KOPT-K1 (cell line): ENCODE data around the gene RPEL1.
"Not testable (repeated sequence)": the region's sequence is repeated elsewhere in the genome, so short reads cannot be mapped to it uniquely, and the experiment has no call there.

Experiments
- H3K27ac ChIP-seq: fragments of 200-600 bp; sonication (generic); 2 replicates; pipeline ENCODE4 v1.5.1; 2016; ENCODE audit warnings: antibody characterized with exemption, mild to moderate bottlenecking, low read depth, low read length; ENCODE audit not compliant: poor library complexity, severe bottlenecking
- H3K36me3 ChIP-seq: fragments of 200-600 bp; sonication (generic); 2 replicates; pipeline ENCODE4 v1.5.1; 2017; ENCODE audit warnings: antibody characterized with exemption, mild to moderate bottlenecking, low read length, moderate library complexity; ENCODE audit not compliant: insufficient read depth
- H3K9me3 ChIP-seq: fragments of 200-600 bp; sonication (generic); 2 replicates; pipeline ENCODE4 v1.5.1; 2017; ENCODE audit warnings: antibody characterized with exemption, low read length, mild to moderate bottlenecking; ENCODE audit not compliant: insufficient read depth, poor library complexity, severe bottlenecking

The RPEL1 gene

DNA sequence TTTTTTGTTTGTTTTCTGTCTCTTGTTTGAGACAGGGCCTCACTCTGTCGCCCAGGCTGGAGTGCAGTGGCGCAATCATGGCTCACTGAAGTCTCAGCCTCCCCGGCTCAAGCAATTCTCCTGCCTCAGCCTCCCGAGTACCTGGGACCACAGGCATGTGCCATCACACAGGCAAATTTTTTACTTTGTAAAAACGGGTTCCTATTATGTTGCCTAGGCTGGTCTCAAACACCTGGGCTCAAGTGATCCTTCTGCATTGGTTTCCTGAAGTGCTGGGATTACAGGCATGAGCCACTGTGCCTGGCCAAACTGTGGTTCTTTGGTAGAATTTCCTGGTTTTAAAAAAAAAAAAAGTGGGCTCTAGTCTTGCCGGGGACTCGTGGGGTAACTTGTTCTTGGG lies at the start of gene RPEL1:
Gene RPEL1 (plus strand): TSS at position 301 of the 400 bp plus-strand sequence. CDS start 110 bp downstream, outside the sequence.
- not testable (repeated sequence) for H3K27ac ChIP-seq, H3K36me3 ChIP-seq, H3K9me3 ChIP-seq

DNA sequence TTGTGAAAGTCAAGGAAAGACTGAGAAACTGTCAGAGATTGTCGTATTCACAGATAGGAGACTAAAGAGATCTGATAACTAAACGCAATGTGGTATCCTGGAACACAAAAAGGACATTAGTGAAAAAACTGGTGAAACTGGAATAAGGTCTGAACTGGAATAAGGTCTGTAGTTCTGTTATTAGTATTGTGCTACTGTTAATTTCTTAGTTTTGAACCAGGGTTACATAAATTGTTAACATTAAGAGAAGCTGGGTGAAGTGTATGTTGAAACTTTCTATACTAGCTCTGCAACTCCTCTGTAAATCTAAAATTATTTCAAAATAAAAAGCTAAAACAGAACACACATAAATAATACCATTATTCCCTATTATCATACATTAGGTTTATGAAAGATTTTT lies 49.2 kb upstream of the RPEL1 start:
- no peaks in the 10 kb centered on the region for H3K9me3 ChIP-seq
- no peak overlapping the region for H3K27ac ChIP-seq
- H3K36me3 ChIP-seq, result no peaks in the 10 kb centered on the region

DNA sequence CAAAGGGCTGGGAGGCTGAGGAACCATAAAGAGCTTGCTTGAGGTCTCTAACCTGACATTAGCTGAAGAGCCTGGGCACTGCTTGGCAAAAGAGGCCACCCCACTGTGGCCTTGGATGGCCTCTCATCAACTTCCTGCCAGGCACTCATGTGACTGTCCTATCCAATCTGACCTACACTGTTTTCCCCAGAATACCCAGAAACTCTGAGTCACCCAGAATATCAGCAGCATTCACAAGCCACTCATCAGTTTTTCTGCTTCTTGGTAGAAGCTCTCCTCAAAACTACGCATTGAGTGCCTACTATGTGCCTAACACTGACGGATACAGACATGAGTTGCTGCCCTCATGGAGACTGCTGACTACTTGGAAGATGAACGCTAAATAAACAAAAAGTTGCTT lies 48.5 kb upstream of the RPEL1 start:
- H3K27ac ChIP-seq, result no peak overlapping the region
- H3K9me3 ChIP-seq, result no peaks in the 10 kb centered on the region
- H3K36me3 ChIP-seq, result no peaks in the 10 kb centered on the region

DNA sequence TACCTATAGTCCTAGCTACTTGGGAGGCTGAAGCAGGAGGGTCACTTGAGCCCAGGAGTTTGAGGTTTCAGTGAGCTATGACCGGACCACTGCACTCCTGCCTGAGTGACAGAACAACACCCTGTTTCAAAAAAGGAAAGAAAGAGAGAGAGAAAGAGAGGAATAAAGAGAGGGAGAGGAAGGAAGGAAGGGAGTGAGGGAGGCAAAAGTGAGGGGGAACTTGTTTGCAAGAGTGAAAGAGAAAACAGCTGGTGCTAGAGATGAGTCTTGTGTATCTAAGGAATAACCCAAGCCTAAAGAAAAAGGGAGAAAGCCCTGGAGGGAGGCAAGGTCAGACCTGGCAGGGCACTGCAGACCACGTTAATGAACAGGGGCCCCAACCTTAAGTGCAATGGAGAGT lies 47.8 kb upstream of the RPEL1 start:
- Histone ChIP-seq H3K9me3 (no peaks in the 10 kb centered on the region), H3K36me3 (no peaks in the 10 kb centered on the region), H3K27ac (no peak overlapping the region)

DNA sequence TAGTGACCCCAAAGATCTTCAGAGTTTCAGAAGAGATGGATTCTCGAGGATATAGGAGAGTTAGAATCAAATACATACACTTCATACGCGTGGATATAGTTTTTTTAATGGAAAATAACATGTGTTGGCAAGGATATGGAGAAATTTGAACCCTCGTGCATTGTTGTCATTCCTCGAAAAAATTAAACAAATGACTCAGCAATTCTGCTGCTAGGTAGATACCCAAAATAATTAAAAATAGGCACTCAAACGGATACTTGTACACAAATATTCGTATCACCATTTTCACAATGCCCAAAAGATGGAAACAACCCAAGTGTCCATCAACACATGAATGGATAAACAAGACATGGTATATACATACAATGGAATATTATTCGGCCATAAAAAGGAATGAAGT lies 47.0 kb upstream of the RPEL1 start:
- no peaks in the 10 kb centered on the region for H3K9me3 ChIP-seq
- no peak overlapping the region for H3K27ac ChIP-seq
- no peaks in the 10 kb centered on the region for H3K36me3 ChIP-seq

DNA sequence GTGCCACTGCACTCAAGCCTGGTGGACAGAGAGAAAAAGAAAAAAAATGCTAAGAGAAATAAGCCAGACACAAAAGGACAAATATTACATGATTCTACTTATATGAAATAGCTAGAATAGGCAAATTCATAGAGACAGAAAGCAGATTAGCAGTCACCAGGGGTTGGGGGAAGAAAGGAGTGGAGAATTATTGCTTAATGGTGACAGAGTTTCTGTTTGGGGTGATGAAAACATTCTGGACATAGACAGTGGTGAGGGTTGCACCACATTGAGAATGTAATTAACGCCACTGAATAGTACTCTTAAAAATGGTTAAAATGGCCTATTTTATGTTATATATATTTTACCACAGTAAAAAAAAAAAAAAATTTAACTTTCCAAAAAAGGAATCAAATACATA lies 46.2 kb upstream of the RPEL1 start:
- H3K36me3 ChIP-seq, result no peaks in the 10 kb centered on the region
- no peak overlapping the region for H3K27ac ChIP-seq

DNA sequence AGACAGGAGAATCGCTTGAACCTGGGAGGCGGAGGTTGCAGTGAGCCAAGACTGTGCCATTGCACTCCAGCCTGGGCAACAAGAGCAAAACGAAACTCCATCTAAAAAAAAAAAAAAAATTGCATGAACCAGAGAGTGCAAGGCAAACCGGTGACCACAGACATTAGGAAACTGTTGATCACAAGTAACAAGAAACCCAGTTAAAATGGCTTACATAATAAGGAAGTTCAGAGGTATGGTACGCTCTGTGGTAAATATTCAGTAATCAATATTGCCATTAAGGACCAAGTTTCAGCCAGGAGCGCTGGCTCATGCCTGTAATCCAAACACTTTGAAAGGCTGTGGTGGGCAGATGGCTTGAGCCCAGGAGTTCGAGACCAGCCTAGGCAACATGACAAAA lies 43.4 kb upstream of the RPEL1 start:
- Histone ChIP-seq H3K9me3 (no peaks in the 10 kb centered on the region), H3K27ac (no peak overlapping the region), H3K36me3 (no peaks in the 10 kb centered on the region)

More for the DNA sequence above, 46.2 kb upstream of the RPEL1 start:
- no peaks in the 10 kb centered on the region for H3K9me3 ChIP-seq

DNA sequence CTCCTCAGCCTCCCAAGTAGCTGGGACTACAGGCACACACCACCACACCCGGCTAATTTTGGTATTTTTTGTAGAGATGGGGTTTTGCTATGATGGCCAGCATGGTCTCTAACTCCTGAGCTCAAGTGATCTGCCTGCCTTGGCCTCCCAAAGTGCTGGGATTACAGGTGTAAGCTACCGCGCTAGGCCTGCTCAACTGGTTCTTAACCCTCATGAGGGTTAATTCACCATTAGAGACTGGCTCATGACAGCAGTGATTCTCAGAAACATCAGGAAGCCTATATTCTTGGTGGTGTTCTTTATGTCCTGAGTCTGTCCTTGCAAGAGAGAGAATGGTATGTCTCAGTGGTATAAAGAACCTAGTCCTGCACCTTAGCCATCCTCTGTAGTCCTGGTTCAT lies 42.2 kb upstream of the RPEL1 start:
- no peak overlapping the region for H3K27ac ChIP-seq
- no peaks in the 10 kb centered on the region for H3K9me3 ChIP-seq
- H3K36me3 ChIP-seq, result no peaks in the 10 kb centered on the region

DNA sequence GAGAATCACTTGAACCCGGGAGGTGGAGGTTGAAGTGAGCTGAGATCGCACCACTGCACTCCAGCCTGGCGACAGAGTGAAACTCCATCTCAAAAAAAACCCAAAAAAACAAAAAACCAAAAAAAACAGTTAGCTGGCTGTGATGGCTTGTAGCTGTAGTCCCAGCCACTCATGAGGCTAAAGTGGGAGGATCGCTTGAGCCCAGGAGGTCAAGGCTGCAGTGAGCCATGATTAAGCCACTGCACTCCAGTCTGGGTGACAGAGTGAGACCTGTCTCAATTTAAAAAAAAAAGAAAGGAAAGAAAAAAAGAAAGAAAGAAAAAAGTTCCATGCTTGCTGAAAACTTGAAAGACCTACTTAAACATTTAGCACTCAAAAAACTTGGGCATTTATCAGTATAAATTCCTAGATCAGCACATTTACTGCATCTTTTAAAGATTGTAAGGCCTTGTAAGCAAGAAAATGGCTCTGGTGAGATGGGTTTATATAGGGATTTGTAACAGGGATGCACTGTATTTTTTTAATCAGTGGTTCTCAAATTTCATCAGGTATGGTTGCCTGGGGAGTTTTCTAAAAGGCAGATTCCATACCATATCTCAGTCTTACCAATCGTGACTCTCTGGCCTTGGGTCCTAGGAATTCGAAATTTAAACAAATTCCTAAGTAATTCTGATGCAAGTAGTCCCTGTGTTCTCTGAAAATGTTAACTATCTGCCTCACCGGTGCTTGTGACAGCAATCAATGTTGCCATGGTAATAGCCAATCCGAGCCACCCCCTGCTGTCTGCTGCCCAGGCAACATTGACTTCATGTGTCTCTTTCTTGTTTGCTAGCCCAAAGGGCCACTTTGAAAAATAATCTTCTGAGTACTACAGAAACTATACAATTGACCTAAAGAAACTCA lies 41.1 kb upstream of the RPEL1 start:
- Histone ChIP-seq H3K27ac (no peak overlapping the region), H3K36me3 (no peaks in the 10 kb centered on the region), H3K9me3 (no peaks in the 10 kb centered on the region)

DNA sequence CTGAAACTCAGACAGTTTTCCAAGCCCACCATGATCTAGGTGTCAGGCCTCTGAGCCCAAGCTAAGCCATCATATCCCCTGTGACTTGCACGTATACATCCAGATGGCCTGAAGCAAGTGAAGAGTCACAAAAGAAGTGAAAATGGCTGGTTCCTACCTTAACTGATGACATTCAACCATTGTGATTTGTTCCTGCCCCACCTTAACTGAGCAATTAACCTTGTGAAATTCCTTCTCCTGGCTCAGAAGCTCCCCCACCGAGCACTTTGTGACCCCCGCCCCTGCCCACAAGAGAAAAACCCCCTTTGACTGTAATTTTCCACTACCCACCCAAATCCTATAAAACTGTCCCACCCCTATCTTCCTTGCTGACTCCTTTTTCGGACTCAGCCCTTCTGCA lies 40.3 kb upstream of the RPEL1 start:
- not testable (repeated sequence) for H3K27ac ChIP-seq, H3K9me3 ChIP-seq, H3K36me3 ChIP-seq

DNA sequence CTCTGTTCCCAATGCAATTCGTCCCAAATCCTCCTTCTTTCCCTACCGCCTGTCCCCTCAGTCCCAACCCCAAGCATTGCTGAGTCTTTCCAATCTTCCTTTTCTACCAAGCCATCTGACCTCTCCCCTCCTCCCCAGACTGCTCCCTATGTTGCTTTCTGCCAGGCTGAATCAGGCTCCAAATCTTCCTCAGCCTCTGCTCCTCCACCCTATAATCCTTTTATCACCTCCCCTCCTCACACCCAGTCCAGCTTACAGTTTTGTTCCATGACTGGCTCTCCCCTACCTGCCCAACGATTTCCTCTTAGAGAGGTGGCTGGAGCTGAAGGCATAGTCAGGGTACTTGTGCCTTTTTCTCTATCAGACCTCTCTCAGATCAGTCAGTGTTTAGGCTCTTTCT lies 39.0 kb upstream of the RPEL1 start:
- not testable (repeated sequence) for H3K9me3 ChIP-seq, H3K36me3 ChIP-seq, H3K27ac ChIP-seq

DNA sequence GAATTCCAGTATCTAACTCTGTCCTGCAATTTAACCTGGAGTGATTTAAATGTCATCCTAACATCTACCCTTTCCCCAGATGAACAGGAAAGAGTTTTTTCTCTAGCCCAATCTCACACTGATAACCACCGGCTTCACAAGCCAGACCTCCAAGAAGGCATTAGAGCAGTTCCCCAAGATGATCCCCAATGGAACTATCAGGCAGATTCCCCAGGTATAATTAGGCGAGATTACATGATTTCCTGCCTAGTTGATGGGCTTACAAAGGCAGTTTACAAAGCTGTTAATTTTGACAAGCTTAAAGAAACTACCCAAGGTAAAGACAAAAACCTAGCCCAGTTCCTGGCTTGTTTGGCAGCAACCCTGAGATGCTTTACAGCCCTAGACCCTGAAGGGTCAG lies 38.5 kb upstream of the RPEL1 start:
- Histone ChIP-seq H3K27ac (no peak overlapping the region), H3K36me3 (no peaks in the 10 kb centered on the region), H3K9me3 (no peaks in the 10 kb centered on the region)

DNA sequence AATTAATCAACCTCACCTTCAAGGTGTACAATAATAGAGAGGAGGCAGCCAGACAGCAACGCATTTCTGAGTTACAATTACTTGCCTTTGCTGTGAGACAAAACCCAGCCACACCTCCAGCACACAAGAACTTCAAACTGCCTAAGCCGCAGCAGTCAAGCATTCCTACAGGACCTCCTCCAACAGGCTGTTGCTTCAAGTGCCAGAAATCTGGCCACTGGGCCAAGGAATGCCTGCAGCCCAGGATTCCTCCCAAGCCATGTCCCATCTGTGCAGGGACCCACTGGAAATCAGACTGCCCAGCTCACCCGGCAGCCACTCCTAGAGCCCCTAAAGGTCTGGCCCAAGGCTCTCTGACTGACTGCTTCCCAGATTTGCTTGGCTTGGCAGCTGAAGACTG lies 38.0 kb upstream of the RPEL1 start:
- H3K27ac ChIP-seq, H3K36me3 ChIP-seq, H3K9me3 ChIP-seq: not testable (repeated sequence)

DNA sequence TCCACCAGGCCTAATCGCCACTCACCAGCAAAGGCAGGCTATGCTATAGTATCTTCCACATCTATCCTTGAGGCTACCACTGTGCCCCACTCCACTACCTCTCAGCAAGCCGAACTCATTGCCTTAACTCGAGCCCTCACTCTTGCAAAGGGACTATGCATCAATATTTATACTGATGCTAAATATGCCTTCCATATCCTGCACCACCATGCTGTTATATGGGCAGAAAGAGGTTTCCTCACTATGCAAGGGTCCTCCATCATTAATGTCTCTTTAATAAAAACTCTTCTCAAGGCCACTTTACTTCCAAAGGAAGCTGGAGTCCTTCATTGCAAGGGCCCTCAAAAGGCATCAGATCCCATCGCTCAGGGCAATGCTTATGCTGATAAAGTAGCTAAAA lies 35.4 kb upstream of the RPEL1 start:
- not testable (repeated sequence) for H3K9me3 ChIP-seq, H3K27ac ChIP-seq, H3K36me3 ChIP-seq

DNA sequence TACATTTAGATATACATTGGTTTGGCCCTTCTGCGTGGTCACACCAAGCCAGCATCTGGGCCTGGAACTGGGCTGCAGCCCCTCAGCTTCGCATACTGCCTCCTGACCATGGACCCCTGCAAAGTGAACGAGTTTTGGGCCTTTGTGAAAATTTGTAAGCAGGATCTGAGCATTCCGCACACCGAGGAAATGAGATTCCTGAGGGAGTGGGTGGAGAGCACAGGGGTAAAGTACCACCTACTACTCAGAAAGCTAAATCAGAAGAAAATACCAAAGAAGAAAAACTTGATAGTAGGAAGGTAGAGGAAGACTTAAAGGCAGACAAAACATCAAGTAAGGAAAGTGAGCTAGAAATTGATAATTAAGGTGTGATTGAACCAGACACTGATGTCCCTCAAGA lies 30.1 kb upstream of the RPEL1 start:
- H3K36me3 ChIP-seq, result no peaks in the 10 kb centered on the region
- no peaks in the 10 kb centered on the region for H3K9me3 ChIP-seq
- no peak overlapping the region for H3K27ac ChIP-seq

DNA sequence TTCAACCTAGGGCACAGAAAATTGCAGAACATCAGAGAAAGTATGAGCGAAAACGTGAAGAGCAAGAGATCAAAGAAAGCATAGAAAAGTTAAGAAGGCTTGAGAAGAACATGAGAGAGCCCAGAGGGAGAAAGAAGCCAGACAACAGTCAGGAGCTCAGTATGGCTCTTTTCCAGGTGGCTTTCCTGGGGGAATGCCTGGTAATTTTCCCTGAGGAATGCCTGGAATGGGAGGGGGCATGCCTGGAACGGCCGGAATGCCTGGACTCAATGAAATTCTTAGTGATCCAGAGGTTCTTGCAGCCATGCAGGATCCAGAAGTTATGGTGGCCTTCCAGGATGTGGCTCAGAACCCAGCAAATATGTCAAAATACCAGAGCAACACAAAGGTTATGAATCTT lies 29.3 kb upstream of the RPEL1 start:
- H3K9me3 ChIP-seq, H3K36me3 ChIP-seq, H3K27ac ChIP-seq: not testable (repeated sequence)
